Stimulated activated CD4-positive, alpha-beta T cell treated with anti-CD3 and anti-CD28 coated beads, TNF-alpha, amount 100 ng/mL, for 1 hour (primary cell): ENCODE results near the gene KIF14.
"Not testable (repeated sequence)": the region's sequence is repeated elsewhere in the genome, so short reads cannot be mapped to it uniquely, and the experiment has no call there.

ENCODE experiments used
- DNase-seq, 3 donors: peaks; one replicate each; pipeline ENCODE4 v3.0.0-alpha.2; 2020; ENCODE audit warnings: low read depth in 3 of 3, low spot score in 1 of 3

Gene KIF14

GRCh38 chr1:200550367-200550766, 70.2 kb downstream of the KIF14 start:
- DNase-seq: no peak

- DNase-seq: no peak
Measured at GRCh38 chr1:200547386-200547785, 73.2 kb downstream of the KIF14 start.

- no peak for DNase-seq
Measured at GRCh38 chr1:200546577-200546976, 74.0 kb downstream of the KIF14 start.

GRCh38 chr1:200542162-200542561, 78.4 kb downstream of the KIF14 start:
- no peak for DNase-seq

- DNase-seq: no peak
Measured at GRCh38 chr1:200540281-200540680, 80.3 kb downstream of the KIF14 start.

- DNase-seq: no peak
Measured at GRCh38 chr1:200538179-200538578, 82.4 kb downstream of the KIF14 start.

GRCh38 chr1:200535605-200536004, 84.9 kb downstream of the KIF14 start:
- no peak for DNase-seq

GRCh38 chr1:200530623-200531261, 89.8 kb downstream of the KIF14 start:
- DNase-seq: peak in 1 of 3 donors; percentile 9

GRCh38 chr1:200528858-200529606, 91.5 kb downstream of the KIF14 start:
- DNase-seq: no peak

GRCh38 chr1:200527670-200528069, 92.9 kb downstream of the KIF14 start:
- DNase-seq: no peak

GRCh38 chr1:200526709-200527612, 93.6 kb downstream of the KIF14 start:
- no peak for DNase-seq

- no peak for DNase-seq
Measured at GRCh38 chr1:200525090-200525987, 95.2 kb downstream of the KIF14 start.

GRCh38 chr1:200524551-200524950, 96.0 kb downstream of the KIF14 start:
- not testable (repeated sequence) for DNase-seq

GRCh38 chr1:200524092-200524491, 96.5 kb downstream of the KIF14 start:
- DNase-seq: no peak

GRCh38 chr1:200520735-200521134, 99.8 kb downstream of the KIF14 start:
- no peak for DNase-seq

GRCh38 chr1:200518524-200518923, 102.0 kb downstream of the KIF14 start:
- DNase-seq: no peak

GRCh38 chr1:200512191-200512590, 108.4 kb downstream of the KIF14 start:
- no peak for DNase-seq

GRCh38 chr1:200510228-200510623, 110.3 kb downstream of the KIF14 start:
- peak; percentile 35 to 39 (median 38) for DNase-seq

GRCh38 chr1:200506471-200506870, 114.1 kb downstream of the KIF14 start:
- DNase-seq: no peak

- DNase-seq: no peak
Measured at GRCh38 chr1:200505257-200505656, 115.3 kb downstream of the KIF14 start.
